PC-3 (cell line): ENCODE measurements around the gene SOS1.
"Not testable (repeated sequence)": the region's sequence is repeated elsewhere in the genome, so short reads cannot be mapped to it uniquely, and the experiment has no call there.

ENCODE experiments used
- EZH2 ChIP-seq: fragments of 300-600 bp; sonication (generic); IDR thresholded peaks from one replicate; pipeline ENCODE4 v1.6.1; 2017; ENCODE audit warnings: antibody characterized with exemption, mild to moderate bottlenecking, low read length; ENCODE audit not compliant: unreplicated experiment
- TF ChIP-seq, protein P1 (sequence below): fragments of 300-600 bp; sonication (generic); conservative IDR thresholded peaks from 2 replicates; pipeline ENCODE4 v1.5.1; 2017; ENCODE audit warnings: antibody characterized with exemption, low read depth, mild to moderate bottlenecking, low read length

DNA sequence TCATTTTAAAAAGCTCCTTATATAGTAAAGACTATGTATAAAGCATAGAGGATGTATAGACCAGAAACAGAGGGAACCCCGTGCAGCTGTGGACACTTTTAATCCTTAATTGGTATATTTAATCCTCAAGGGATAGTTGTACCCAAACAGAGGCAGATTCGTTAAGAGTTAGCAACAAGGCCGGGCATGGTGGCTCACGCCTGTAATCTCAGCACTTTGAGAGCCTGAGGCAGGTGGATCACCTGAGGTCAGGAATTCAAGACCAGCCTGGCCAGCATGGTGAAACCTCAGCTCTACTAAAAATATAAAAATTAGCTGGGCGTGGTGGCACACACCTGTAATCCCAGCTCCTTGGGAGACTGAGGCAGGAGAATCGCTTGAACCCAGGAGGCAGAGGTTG is 184.3 kb downstream of the SOS1 start:
- TF ChIP-seq EZH2, result not testable (repeated sequence)
- TF ChIP-seq, protein P1, sequence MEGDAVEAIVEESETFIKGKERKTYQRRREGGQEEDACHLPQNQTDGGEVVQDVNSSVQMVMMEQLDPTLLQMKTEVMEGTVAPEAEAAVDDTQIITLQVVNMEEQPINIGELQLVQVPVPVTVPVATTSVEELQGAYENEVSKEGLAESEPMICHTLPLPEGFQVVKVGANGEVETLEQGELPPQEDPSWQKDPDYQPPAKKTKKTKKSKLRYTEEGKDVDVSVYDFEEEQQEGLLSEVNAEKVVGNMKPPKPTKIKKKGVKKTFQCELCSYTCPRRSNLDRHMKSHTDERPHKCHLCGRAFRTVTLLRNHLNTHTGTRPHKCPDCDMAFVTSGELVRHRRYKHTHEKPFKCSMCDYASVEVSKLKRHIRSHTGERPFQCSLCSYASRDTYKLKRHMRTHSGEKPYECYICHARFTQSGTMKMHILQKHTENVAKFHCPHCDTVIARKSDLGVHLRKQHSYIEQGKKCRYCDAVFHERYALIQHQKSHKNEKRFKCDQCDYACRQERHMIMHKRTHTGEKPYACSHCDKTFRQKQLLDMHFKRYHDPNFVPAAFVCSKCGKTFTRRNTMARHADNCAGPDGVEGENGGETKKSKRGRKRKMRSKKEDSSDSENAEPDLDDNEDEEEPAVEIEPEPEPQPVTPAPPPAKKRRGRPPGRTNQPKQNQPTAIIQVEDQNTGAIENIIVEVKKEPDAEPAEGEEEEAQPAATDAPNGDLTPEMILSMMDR, result not testable (repeated sequence)
